NCI-H345 treated with DMSO at 0.1 percent for 48 hours (cell line): Measurements from ENCODE around the gene SMIM35.

ENCODE experiments used
- DNase-seq: peaks from one replicate; lab custom pipeline; 2025; ENCODE audit not compliant: unreplicated experiment; lab: John Stamatoyannopoulos, UW

Gene SMIM35

GRCh38 chr11:118060081-118060661 is 26.6 kb downstream of the SMIM35 start:
- DNase-seq: no peak

- no peak for DNase-seq
These were observed 27.4 kb downstream of the SMIM35 start for GRCh38 chr11:118059246-118059940.

- no peak for DNase-seq
These were observed 28.2 kb downstream of the SMIM35 start for GRCh38 chr11:118058311-118059245.

GRCh38 chr11:118057251-118058145 is 29.3 kb downstream of the SMIM35 start:
- DNase-seq: no peak

- no peak for DNase-seq
These were observed 30.0 kb downstream of the SMIM35 start for GRCh38 chr11:118056806-118057205.

- DNase-seq: no peak
These were observed 30.8 kb downstream of the SMIM35 start for GRCh38 chr11:118055966-118056365.

GRCh38 chr11:118054712-118055640 is 31.8 kb downstream of the SMIM35 start:
- no peak for DNase-seq

GRCh38 chr11:118052581-118053206 is 34.1 kb downstream of the SMIM35 start:
- DNase-seq: no peak

- DNase-seq: no peak
These were observed 34.9 kb downstream of the SMIM35 start for GRCh38 chr11:118051611-118052461.

GRCh38 chr11:118051136-118051610 is 35.6 kb downstream of the SMIM35 start:
- no peak for DNase-seq

- no peak for DNase-seq
These were observed 36.4 kb downstream of the SMIM35 start for GRCh38 chr11:118050208-118050891.

GRCh38 chr11:118049771-118050170 is 37.0 kb downstream of the SMIM35 start:
- DNase-seq: no peak

GRCh38 chr11:118048472-118049370 is 38.0 kb downstream of the SMIM35 start:
- DNase-seq: no peak

GRCh38 chr11:118047749-118048148 is 39.0 kb downstream of the SMIM35 start:
- no peak for DNase-seq

- DNase-seq: no peak
These were observed 39.6 kb downstream of the SMIM35 start for GRCh38 chr11:118046964-118047700.
